H9 (cell line): ENCODE results near the gene WDR38. TPM values are rescaled to one million over a fixed set of nuclear protein-coding genes. Genes with fewer than 3 reads are reported as not detected.

Source experiments
- DNase-seq: peaks from one replicate; pipeline ENCODE4 v3.0.0-alpha.2; 2017
- H2AFZ ChIP-seq: one replicate; pipeline ENCODE4 v1.6.1; 2013; ENCODE audit warnings: mild to moderate bottlenecking, low read length, control low read depth, moderate library complexity
- H2AK5ac ChIP-seq: 2 replicates; pipeline ENCODE4 v1.6.1; 2013; ENCODE audit warnings: low read length, control low read depth, mixed read lengths; ENCODE audit not compliant: insufficient read length
- H2BK120ac ChIP-seq: one replicate; pipeline ENCODE4 v1.6.1; 2013; ENCODE audit warnings: low read depth, mild to moderate bottlenecking, low read length, control low read depth, inconsistent platforms; ENCODE audit not compliant: poor library complexity, severe bottlenecking
- H2BK12ac ChIP-seq: 2 replicates; pipeline ENCODE4 v1.6.1; 2013; ENCODE audit warnings: low read length, control low read depth, mixed read lengths, low read depth; ENCODE audit not compliant: insufficient read length
- H2BK15ac ChIP-seq: 2 replicates; pipeline ENCODE4 v1.6.1; 2013; ENCODE audit warnings: low read depth, low read length, control low read depth
- H2BK20ac ChIP-seq: one replicate; pipeline ENCODE4 v1.6.1; 2013; ENCODE audit warnings: low read depth, mild to moderate bottlenecking, low read length, control low read depth, inconsistent platforms; ENCODE audit not compliant: poor library complexity, severe bottlenecking
- H2BK5ac ChIP-seq: 2 replicates; pipeline ENCODE4 v1.6.1; 2013; ENCODE audit warnings: low read length, control low read depth, mixed read lengths; ENCODE audit not compliant: insufficient read length
- H3K14ac ChIP-seq: 2 replicates; pipeline ENCODE4 v1.6.1; 2013; ENCODE audit warnings: low read length, control low read depth; ENCODE audit not compliant: insufficient read depth
- H3K18ac ChIP-seq: 2 replicates; pipeline ENCODE4 v1.6.1; 2013; ENCODE audit warnings: low read depth, mild to moderate bottlenecking, mixed read lengths, low read length, control low read depth; ENCODE audit not compliant: insufficient read length
- H3K23ac ChIP-seq: 2 replicates; pipeline ENCODE4 v1.6.1; 2013; ENCODE audit warnings: low read length, control low read depth, mixed read lengths, low read depth; ENCODE audit not compliant: insufficient read length
- H3K23me2 ChIP-seq: 2 replicates; pipeline ENCODE4 v1.6.1; 2013; ENCODE audit warnings: low read depth, mild to moderate bottlenecking, mixed read lengths, low read length, control low read depth; ENCODE audit not compliant: insufficient read length, poor library complexity, severe bottlenecking
- H3K27ac ChIP-seq: 2 replicates; pipeline ENCODE4 v1.5.1; 2013; ENCODE audit warnings: low read length, control low read depth, mixed read lengths, low read depth; ENCODE audit not compliant: insufficient read length
- H3K27me3 ChIP-seq: 2 replicates; pipeline ENCODE4 v1.6.1; 2013; ENCODE audit warnings: low read length, control low read depth, inconsistent platforms; ENCODE audit not compliant: insufficient read depth
- H3K4ac ChIP-seq: 2 replicates; pipeline ENCODE4 v1.6.1; 2013; ENCODE audit warnings: low read depth, mild to moderate bottlenecking, control low read depth, inconsistent platforms, low read length, moderate library complexity
- H3K4me1 ChIP-seq: 2 replicates; pipeline ENCODE4 v1.6.1; 2013; ENCODE audit warnings: low read length, control low read depth, inconsistent platforms; ENCODE audit not compliant: insufficient read depth
- H3K4me2 ChIP-seq: 2 replicates; pipeline ENCODE4 v1.6.1; 2013; ENCODE audit warnings: low read length, control low read depth, mixed read lengths; ENCODE audit not compliant: insufficient read length, insufficient read depth
- H3K56ac ChIP-seq: 2 replicates; pipeline ENCODE4 v1.6.1; 2013; ENCODE audit warnings: low read depth, mild to moderate bottlenecking, mixed read lengths, low read length, control low read depth; ENCODE audit not compliant: insufficient read length
- H3K79me1 ChIP-seq: 2 replicates; pipeline ENCODE4 v1.6.1; 2013; ENCODE audit warnings: low read depth, mild to moderate bottlenecking, moderate library complexity, low read length, control low read depth, inconsistent platforms; ENCODE audit not compliant: insufficient read depth, poor library complexity, severe bottlenecking
- H3K79me2 ChIP-seq: 2 replicates; pipeline ENCODE4 v1.6.1; 2013; ENCODE audit warnings: low read length, control low read depth, inconsistent platforms; ENCODE audit not compliant: insufficient read depth
- H3K9ac ChIP-seq: 2 replicates; pipeline ENCODE4 v1.6.1; 2013; ENCODE audit warnings: low read length, control low read depth, mixed read lengths; ENCODE audit not compliant: insufficient read length; ENCODE audit errors: extremely low read depth
- H3K9me3 ChIP-seq: one replicate; pipeline ENCODE4 v1.6.1; 2013; ENCODE audit warnings: low read depth, low read length, inconsistent platforms; ENCODE audit not compliant: control insufficient read depth
- H3T11ph ChIP-seq: one replicate; pipeline ENCODE4 v1.6.1; 2013; ENCODE audit warnings: mild to moderate bottlenecking, low read length, control low read depth, inconsistent platforms
- H4K20me1 ChIP-seq: one replicate; pipeline ENCODE4 v1.6.1; 2013; ENCODE audit not compliant: control insufficient read depth, insufficient read length, insufficient read depth
- H4K5ac ChIP-seq: 2 replicates; pipeline ENCODE4 v1.6.1; 2013; ENCODE audit warnings: low read depth, mild to moderate bottlenecking, mixed read lengths, low read length, control low read depth; ENCODE audit not compliant: insufficient read length
- H4K8ac ChIP-seq: replicated peaks from 2 replicates; pipeline ENCODE4 v1.6.1; 2013; ENCODE audit warnings: low read length, control low read depth, mixed read lengths, low read depth; ENCODE audit not compliant: insufficient read length
- H4K91ac ChIP-seq: 2 replicates; pipeline ENCODE4 v1.6.1; 2013; ENCODE audit warnings: low read depth, mild to moderate bottlenecking, moderate library complexity, mixed read lengths, low read length, control low read depth; ENCODE audit not compliant: insufficient read length
- H3K27ac Mint-ChIP-seq, 3 experiments: 2 replicates in 2 of 3; 3 replicates in 1 of 3; pipeline ENCODE4 v1.8.0; 2020 to 2021; ENCODE audit warnings: mixed read lengths in 3 of 3, mild to moderate bottlenecking in 1 of 3, moderate library complexity in 1 of 3
- H3K27me3 Mint-ChIP-seq: 2 replicates; pipeline ENCODE4 v1.8.0; 2021; ENCODE audit warnings: low read depth, mild to moderate bottlenecking, moderate library complexity, mixed read lengths
- H3K36me3 Mint-ChIP-seq, 3 experiments: 2 replicates in 2 of 3; 3 replicates in 1 of 3; pipeline ENCODE4 v1.8.0; 2020 to 2021; ENCODE audit warnings: low read depth in 3 of 3, mixed read lengths in 3 of 3; ENCODE audit not compliant: insufficient read depth in 1 of 3
- H3K4me1 Mint-ChIP-seq, 2 experiments: 2 replicates each; pipeline ENCODE4 v1.8.0; 2020; ENCODE audit warnings: mixed read lengths in 2 of 2
- H3K4me3 Mint-ChIP-seq, 2 experiments: 2 replicates in 1 of 2; 3 replicates in 1 of 2; pipeline ENCODE4 v1.8.0; 2020 to 2021; ENCODE audit warnings: mild to moderate bottlenecking in 2 of 2, mixed read lengths in 2 of 2, moderate library complexity in 1 of 2
- H3K9me3 Mint-ChIP-seq, 2 experiments: 2 replicates in 1 of 2; 3 replicates in 1 of 2; pipeline ENCODE4 v1.8.0; 2020; ENCODE audit warnings: mild to moderate bottlenecking in 2 of 2, mixed read lengths in 2 of 2, moderate library complexity in 1 of 2
- WGBS: extraction: QIAGEN DNeasy Blood & Tissue Kit; methylation state at CpG from one replicate; pipeline ENCODE4 v1.1.7; 2013; ENCODE audit warnings: missing lambda C conversion rate, low lambda C conversion rate, mixed read lengths; ENCODE audit not compliant: insufficient read length; ENCODE audit errors: extremely low coverage; 5-methylcytosine and 5-hydroxymethylcytosine counted together
- total RNA-seq: library from RNA; stranded (reverse); gene quantifications from 2 replicates; pipeline ENCODE4 v1.2.1, GENCODE V29; 2021
- TF ChIP-seq, protein P1 (sequence below): fragments of 200-600 bp; sonication (generic); conservative IDR thresholded peaks from 3 replicates; pipeline ENCODE4 v1.8.0; 2021; ENCODE audit warnings: antibody characterized with exemption, mild to moderate bottlenecking

Gene WDR38
- total RNA-seq, 1 experiment from 2014 or later = not detected

DNA sequence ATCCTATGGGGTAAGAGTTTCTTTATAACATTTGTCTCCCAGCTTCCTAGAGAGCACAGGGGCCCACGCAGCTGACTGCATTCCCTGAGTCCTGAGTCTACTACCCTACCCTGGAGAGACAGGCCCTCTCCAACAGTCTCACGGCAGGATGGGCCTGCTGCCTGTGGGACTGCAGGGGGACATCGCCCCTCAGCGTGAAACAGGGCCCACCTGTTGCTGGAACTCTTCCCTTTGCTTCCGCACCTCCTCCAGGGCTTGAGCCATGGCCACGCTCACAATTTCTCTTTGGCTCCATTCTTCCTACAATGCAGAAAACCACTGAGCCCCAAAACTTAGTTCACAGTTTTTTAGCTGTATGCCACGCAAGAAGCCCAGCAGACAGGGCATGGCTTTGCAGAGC, 36.9 kb downstream of the WDR38 start:
- Histone ChIP-seq H3K4me2 (no peak overlapping the region), H3K23me2 (no peaks in the 10 kb centered on the region), H2BK15ac (no peak overlapping the region), H4K5ac (no peak overlapping the region), H3K27me3 (no peaks in the 10 kb centered on the region), H3K79me1 (no peaks in the 10 kb centered on the region), H2BK12ac (no peak overlapping the region), H2BK120ac (no peak overlapping the region), H2AFZ (no peak overlapping the region), H2BK5ac (no peak overlapping the region), H3K9ac (no peak overlapping the region), H3K9me3 (no peaks in the 10 kb centered on the region), H3T11ph (no peak overlapping the region), H4K8ac (no peak overlapping the region), H2AK5ac (no peak overlapping the region), H3K27ac (no peak overlapping the region), H3K4me1 (no peaks in the 10 kb centered on the region), H3K56ac (no peak overlapping the region), H3K18ac (no peak overlapping the region), H2BK20ac (no peak overlapping the region), H4K20me1 (no peaks in the 10 kb centered on the region), H3K4ac (no peak overlapping the region), H3K23ac (no peak overlapping the region), H3K79me2 (no peaks in the 10 kb centered on the region), H4K91ac (no peak overlapping the region), H3K14ac (no peak overlapping the region)
- Mint-ChIP-seq H3K27ac (no peak overlapping the region), H3K27me3 (no peaks in the 10 kb centered on the region), H3K4me1 (peaks cover 2 to 15% of the 10 kb centered on the region in 2 experiments), H3K36me3 (peaks cover 5 to 16% (median 15%) of the 10 kb centered on the region in 3 experiments; a peak in 6 of 7 replicates), H3K4me3 (no peak overlapping the region), H3K9me3 (no peaks in the 10 kb centered on the region; a peak in 1 of 5 replicates)
- DNase-seq = no peak
- TF ChIP-seq, protein P1, sequence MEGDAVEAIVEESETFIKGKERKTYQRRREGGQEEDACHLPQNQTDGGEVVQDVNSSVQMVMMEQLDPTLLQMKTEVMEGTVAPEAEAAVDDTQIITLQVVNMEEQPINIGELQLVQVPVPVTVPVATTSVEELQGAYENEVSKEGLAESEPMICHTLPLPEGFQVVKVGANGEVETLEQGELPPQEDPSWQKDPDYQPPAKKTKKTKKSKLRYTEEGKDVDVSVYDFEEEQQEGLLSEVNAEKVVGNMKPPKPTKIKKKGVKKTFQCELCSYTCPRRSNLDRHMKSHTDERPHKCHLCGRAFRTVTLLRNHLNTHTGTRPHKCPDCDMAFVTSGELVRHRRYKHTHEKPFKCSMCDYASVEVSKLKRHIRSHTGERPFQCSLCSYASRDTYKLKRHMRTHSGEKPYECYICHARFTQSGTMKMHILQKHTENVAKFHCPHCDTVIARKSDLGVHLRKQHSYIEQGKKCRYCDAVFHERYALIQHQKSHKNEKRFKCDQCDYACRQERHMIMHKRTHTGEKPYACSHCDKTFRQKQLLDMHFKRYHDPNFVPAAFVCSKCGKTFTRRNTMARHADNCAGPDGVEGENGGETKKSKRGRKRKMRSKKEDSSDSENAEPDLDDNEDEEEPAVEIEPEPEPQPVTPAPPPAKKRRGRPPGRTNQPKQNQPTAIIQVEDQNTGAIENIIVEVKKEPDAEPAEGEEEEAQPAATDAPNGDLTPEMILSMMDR = no peak
- no CpG with 5 or more reads among the region's 7 CpGs for WGBS
